T-helper 2 cell treated with Interferon-gamma antibody and Interleukin-4, amounts not matched to agents 100 ng/mL and 5 ng/mL, for 36 hours (primary cell): Measurements from ENCODE around the gene PIP4K2B. TPM values are rescaled to one million over a fixed set of nuclear protein-coding genes. Genes with fewer than 3 reads are reported as not detected.
"Not testable (repeated sequence)": the region's sequence is repeated elsewhere in the genome, so short reads cannot be mapped to it uniquely, and the experiment has no call there.

Experiments used
- intact Hi-C: fragments of 100-400 bp; cut with micrococcal nuclease; formaldehyde crosslinking; loops from one replicate; pipeline ENCODE4 v1.15.1; 2023
- total RNA-seq: library from RNA; stranded (reverse); gene quantifications from 2 replicates; pipeline ENCODE4 v1.2.3, GENCODE V29; 2022

PIP4K2B gene
- 40.6 and 41.4 TPM in 2 replicates for total RNA-seq

DNA sequence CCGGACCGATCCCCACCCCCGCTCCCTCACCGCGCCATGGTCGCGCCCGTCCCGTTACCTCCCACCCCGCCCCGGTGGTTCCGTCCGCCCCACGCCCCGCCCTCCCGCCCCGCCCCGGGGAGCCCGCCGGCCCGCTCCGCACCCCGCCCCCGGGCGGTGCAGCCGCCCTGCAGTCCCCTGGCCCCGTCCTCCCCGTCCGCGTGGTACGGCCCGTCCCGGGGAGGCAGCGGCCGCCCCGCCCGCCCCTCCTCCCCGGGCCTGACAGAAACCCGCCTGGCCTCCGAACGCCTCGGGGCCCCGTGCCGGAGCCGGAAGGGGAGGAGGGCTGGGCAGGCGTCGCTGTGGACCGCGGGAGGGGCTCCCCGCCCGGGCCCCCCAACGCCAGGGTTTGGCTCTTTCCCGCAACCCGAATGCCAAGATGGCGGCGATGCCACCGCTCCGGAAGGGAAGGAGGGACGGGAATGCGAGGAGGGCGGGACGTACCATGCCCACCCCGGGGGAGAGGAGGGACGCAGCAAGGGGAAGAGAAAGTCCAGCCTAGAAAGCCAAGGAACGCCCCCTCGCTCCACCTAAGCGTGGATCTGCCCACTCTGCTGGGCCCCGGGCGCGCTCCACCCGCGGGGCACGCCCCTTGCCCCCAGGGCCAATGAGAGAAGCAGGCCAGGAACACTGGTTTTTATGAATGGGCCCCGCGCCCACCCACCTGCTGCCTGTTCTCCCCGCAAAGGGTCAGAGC, at the start of gene PIP4K2B:
Gene PIP4K2B (minus strand): TSS at position 56 of the 736 bp plus-strand sequence. CDS start 132 bp downstream, outside the sequence.
- intact Hi-C loops: loop anchor here (1.0 kb wide), 2 partner anchors 47 to 54 kb away; partner anchors contain the start of genes PSMB3 and RPL23

- intact Hi-C loops: no loop called here
Measured at GRCh38 chr17:38848557-38848891, 49.2 kb upstream of the PIP4K2B start.

DNA sequence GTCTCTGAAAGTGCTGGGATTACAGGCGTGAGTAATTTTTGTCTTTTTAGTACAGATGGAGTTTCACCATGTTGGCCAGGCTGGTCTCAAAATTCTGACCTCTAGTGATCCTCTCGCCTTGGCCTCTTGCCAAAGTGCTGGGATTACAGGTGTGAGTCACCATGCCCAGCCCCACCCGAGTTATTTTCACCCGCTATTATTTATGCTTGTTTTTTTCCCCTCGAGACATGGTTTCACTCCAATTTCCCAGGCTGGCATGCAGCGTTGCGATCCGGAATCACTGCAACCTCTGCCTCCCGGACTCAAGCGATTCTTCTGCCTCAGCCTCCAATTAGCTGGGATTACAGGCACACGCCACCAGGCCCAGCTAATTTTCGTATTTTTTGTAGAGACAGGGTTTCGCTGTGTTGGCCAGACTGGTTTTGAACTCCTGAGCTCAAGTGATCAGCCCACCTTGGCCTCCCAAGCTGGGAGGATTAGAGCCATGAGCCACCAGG, 45.0 kb upstream of the PIP4K2B start:
- intact Hi-C loops: no loop called here

DNA sequence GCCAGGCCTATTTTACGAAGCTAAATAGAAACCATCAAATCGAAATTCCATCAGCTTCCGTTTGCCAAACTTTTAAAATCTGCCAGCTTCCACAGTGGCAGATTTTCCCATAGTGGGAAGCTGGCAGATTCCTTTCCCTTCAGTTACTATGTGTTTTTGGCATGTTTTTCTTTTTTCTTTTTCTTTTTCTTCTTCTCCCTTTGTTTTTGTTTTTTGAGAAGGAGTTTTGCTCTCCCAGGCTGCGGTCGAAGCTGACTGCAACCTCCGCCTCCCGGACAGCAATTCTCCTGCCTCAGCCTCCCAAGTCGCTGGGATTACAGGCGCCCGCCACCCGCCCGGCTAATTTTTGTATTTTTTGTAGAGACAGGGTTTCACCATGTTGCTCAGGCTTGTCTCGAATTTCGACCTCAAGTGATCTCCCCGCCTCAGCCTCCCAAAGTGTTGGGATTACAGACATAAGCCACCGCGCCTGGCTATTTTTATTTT, 26.4 kb upstream of the PIP4K2B start:
- intact Hi-C loops: loop anchor here (1.0 to 10.0 kb wide), 5 partner anchors 27 to 151 kb away; partner anchors contain the start of genes EPOP, PSMB3 and RPL23

- intact Hi-C loops: loop anchor here (1.0 to 10.0 kb wide), 5 partner anchors 27 to 150 kb away; partner anchors contain the start of genes EPOP, PSMB3 and RPL23
Measured at GRCh38 chr17:38824899-38825761, 25.8 kb upstream of the PIP4K2B start, which contains the start of gene CWC25. Gene CWC25, minus strand, starts transcription at chr17:38825321. Its CDS starts 138 bp downstream, at chr17:38825183.

DNA sequence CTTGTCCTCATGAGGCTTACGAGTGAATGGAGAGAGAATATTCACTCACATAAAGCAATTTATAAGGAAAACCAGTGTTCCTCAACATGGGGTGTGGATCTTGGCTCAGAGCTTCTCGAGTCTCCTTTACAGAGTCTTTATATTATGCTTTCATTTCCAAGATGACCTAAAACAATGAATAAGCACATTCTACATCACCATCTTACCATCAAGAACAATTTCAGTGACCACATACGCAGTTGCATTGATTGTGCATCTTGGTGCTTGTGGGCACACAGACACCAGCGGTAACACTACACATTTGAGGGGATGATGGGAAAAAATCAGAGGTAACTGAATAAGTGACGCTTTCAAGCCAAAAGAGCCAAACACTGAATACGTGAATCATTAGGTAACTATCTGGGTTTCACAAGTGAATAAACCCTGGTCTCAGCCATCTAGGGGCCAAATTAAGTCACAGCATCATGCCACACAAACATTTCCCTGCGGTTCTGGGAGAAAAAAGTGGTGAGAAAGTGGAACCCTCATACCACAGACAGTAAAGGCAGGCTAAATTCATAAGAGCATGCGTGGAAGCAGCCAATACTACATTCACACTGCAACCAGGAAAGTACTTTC, 16.3 kb upstream of the PIP4K2B start:
- intact Hi-C loops: no loop called here

DNA sequence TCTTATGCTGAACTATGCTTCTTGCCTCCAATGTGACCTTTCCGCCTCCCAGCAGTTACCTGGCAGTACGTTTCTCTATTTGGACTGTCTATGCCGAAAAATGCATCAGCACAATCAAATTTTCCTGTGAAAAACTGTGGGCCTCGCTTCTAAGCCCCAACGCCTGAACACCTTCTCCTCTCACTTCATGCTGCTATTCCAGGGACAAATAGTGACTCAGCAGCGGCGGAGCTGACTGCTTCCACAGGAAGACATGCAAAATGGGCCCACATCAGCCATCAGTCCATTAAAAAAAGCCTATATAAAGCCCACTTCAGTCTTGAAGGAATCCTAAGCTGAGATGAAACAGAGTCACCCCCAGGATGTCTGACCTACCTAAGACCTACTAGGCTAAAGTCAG, 10.5 kb upstream of the PIP4K2B start:
- intact Hi-C loops: no loop called here

DNA sequence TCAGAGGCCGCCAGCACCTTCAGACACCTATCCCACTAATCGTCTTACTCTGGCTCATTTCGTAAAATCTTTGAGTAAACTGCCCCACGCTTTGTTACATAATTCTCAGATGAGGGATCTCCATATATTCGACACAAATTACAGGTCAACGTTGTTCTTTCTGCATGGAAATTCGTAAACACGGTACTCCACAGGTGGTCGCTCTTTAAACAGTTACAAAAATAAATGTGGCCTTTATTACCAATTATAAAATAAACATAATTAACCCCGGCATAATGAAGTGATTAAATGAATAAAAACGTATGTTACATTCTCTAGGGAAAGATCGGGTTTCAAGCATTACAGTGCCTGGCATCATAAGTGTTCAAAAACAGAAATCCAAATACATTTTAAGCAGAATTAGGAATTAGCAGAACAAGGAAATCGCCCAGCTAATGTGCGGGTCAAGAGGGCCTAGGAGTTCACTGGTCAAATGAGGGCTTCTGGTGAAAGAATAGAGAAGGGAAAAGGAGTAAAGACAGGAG, 943 bp upstream of the PIP4K2B start:
- intact Hi-C loops: loop anchor here (1.0 kb wide), 1 partner anchor 53 kb away; the partner anchor contains the start of gene RPL23

GRCh38 chr17:38798614-38799500, 499 bp downstream of the PIP4K2B start:
- intact Hi-C loops: loop anchor here (1.0 kb wide), 2 partner anchors 26 to 47 kb away; partner anchors contain the start of genes CWC25 and PSMB3

- intact Hi-C loops: loop anchor here (1.0 kb wide), 1 partner anchor 27 kb away; the partner anchor contains the start of gene CWC25
Measured at GRCh38 chr17:38797828-38798227, 1.5 kb downstream of the PIP4K2B start.

- intact Hi-C loops: no loop called here
Measured at GRCh38 chr17:38797158-38797490, 2.2 kb downstream of the PIP4K2B start.

DNA sequence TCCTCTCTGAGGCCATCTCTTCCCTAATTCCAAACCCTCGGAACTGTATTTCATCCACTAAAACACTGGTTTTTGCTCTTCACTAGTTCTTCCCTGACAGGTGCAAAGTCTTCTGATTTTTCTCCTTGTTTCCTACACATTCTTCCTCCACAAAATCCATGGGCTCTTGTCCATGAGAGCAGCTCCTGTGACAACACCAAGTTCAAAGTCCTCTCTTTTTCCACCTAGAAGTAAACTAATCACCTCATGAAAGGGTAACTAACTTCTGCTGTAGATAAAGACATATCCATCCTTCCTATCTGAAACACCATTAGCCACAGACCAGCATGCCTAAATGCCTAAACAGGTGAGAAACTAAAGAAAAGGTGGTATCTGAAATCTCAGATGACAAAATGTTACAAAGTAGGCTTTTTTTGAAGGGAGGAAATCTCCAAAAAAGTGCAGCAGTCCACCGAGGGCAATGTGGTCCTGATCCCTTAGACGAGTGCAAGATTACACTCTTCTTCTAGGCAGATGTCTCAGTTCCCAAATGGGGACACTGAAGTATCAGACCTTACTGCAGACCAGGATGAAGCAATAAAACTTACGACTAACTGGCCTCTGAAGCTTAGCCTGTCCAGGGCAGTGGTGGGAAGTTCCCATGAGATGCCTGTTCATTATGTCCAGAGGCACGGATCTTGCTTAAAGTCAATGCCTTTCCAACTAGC, 2.8 kb downstream of the PIP4K2B start:
- intact Hi-C loops: no loop called here

DNA sequence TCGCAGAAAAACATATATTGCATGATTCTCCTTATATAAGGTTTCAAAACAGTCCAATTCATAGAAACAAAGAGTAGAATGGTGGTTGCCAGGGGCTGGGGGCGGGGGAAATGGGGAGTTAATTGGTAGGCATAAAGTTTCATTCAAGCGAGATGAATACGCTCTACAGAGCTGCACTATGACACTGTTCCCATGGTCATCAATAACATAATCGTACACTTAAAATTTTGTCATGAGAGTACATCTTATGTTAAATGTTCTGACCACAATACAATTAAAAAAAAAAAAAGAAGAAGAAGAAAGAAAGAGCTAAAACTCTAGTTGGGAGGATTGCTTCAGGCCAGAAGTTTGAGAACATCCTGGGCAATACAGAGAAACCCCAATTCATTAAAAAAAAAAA, 5.1 kb downstream of the PIP4K2B start:
- intact Hi-C loops: no loop called here

DNA sequence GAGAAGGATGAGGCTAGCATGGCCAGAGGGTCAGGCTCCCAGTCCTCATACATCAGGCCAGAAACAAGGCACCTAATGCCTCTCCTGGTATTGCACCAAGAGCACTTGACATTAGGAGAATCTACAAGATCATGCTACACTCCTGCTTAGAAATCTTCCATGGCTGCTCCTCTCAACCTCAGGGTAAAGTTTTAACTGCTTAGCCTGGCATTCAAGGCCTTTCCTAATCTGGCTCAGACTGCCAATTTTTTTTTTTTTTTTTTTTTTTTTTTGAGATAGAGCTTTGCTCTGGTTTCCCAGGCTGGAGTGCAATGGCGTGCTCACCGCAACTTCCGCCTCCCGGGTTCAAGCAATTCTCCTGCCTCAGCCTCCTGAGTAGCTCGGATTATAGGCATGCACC, 8.2 kb downstream of the PIP4K2B start:
- intact Hi-C loops: no loop called here

- intact Hi-C loops: not testable (repeated sequence)
Measured at GRCh38 chr17:38790148-38790707, 9.1 kb downstream of the PIP4K2B start.

GRCh38 chr17:38789185-38789584, 10.2 kb downstream of the PIP4K2B start:
- intact Hi-C loops: no loop called here

GRCh38 chr17:38787999-38788398, 11.4 kb downstream of the PIP4K2B start:
- intact Hi-C loops: not testable (repeated sequence)

GRCh38 chr17:38786372-38786771, 13.0 kb downstream of the PIP4K2B start:
- intact Hi-C loops: no loop called here

DNA sequence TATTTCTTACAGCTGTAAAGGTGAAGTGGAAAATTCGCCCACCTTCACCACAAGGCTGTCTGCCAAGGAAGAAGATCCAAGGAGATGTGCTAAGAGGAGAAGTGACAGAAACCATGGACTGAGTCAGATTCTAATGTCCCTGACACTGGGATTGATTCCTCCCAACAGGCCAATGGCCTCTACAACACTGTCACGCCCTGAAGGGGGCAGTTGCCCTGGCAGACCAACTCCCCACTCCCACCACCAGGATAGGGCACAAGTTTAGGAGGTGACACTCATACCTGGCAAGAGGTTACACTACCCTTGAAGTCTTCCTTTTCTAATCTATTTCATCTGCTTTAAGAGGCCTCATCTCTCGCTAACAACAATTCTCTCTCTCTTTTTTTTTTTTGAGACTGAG, 16.1 kb downstream of the PIP4K2B start:
- intact Hi-C loops: no loop called here
